Tibial nerve (tissue), 3 donors: Measurements from ENCODE around the gene FAR1.

Experiments used
- CTCF ChIP-seq, 5 experiments: fragments of 200-600 bp in 3 of 5; fragments of 450-650 bp in 2 of 5; sonication (generic) in 3 of 5; IDR thresholded peaks; one replicate each; pipeline ENCODE4 v1.5.1; 2016 to 2019; ENCODE audit warnings: antibody characterized with exemption in 5 of 5, mild to moderate bottlenecking in 3 of 5, moderate library complexity in 2 of 5
- POLR2A ChIP-seq, 2 donors: fragments of 450-650 bp; IDR thresholded peaks; one replicate each; pipeline ENCODE4 v1.6.1; 2017; ENCODE audit warnings: antibody characterized with exemption in 2 of 2, mild to moderate bottlenecking in 2 of 2, moderate library complexity in 2 of 2

- TF ChIP-seq CTCF (IDR thresholded peaks at IDR 0.05) (no peak), POLR2A (IDR thresholded peaks at IDR 0.05) (no peak)
Measured at GRCh38 chr11:13649619-13650018, 18.8 kb upstream of the FAR1 start.
